SK-N-MC (cell line): Measurements from ENCODE around the gene PPP4R1.

ENCODE experiments used
- EZH2 ChIP-seq: fragments of 200-600 bp; sonication (generic); IDR thresholded peaks from one replicate; pipeline ENCODE4 v1.6.1; 2017; ENCODE audit warnings: antibody characterized with exemption
- FOXP2 ChIP-seq: optimal IDR thresholded peaks from 2 replicates; pipeline ENCODE3; 2011; ENCODE audit warnings: mild to moderate bottlenecking, moderate library complexity; ENCODE audit not compliant: insufficient read depth; ENCODE audit errors: extremely low read length, control extremely low read depth
- POLR2AphosphoS5 ChIP-seq: IDR thresholded peaks from 2 replicates; pipeline ENCODE4 v1.6.1; 2012; ENCODE audit warnings: mild to moderate bottlenecking, low read depth, low read length, borderline replicate concordance

- TF ChIP-seq EZH2 (no peak), POLR2AphosphoS5 (no peak), FOXP2 (no peak)
These were observed 34.2 kb upstream of the PPP4R1 start for GRCh38 chr18:9648431-9649163.
